Dendritic cell treated with granulocyte-macrophage colony-stimulating factor and Interleukin-4, amounts not matched to agents 40 ng/mL and 50 ng/mL, for 4 days (primary cell): ENCODE measurements around the gene MEGF11.
"Not testable (repeated sequence)": the region's sequence is repeated elsewhere in the genome, so short reads cannot be mapped to it uniquely, and the experiment has no call there.

ENCODE experiments used
- H3K27ac Mint-ChIP-seq: one replicate; pipeline ENCODE4 v1.8.0; 2022; ENCODE audit warnings: mild to moderate bottlenecking, mixed read lengths
- H3K27me3 Mint-ChIP-seq: one replicate; pipeline ENCODE4 v1.8.0; 2022; ENCODE audit warnings: mild to moderate bottlenecking, mixed read lengths
- H3K36me3 Mint-ChIP-seq: one replicate; pipeline ENCODE4 v1.8.0; 2022; ENCODE audit warnings: low read depth, mixed read lengths
- H3K4me1 Mint-ChIP-seq: one replicate; pipeline ENCODE4 v1.8.0; 2022; ENCODE audit warnings: low read depth, mixed read lengths
- H3K4me3 Mint-ChIP-seq: one replicate; pipeline ENCODE4 v1.8.0; 2022; ENCODE audit warnings: mild to moderate bottlenecking, moderate library complexity, mixed read lengths
- H3K9me3 Mint-ChIP-seq: one replicate; pipeline ENCODE4 v1.8.0; 2022; ENCODE audit warnings: mixed read lengths
- intact Hi-C: fragments of 100-400 bp; cut with micrococcal nuclease; formaldehyde crosslinking; loops from one replicate; pipeline ENCODE4 v1.15.0; 2022

The MEGF11 gene

GRCh38 chr15:65901336-65901735 is 352.2 kb downstream of the MEGF11 start:
- Mint-ChIP-seq H3K27me3 (no peaks in the 10 kb centered on the region), H3K4me1 (peaks cover 46% of the 10 kb centered on the region), H3K4me3 (no peak overlapping the region), H3K36me3 (peaks cover 40% of the 10 kb centered on the region), H3K27ac (no peak overlapping the region), H3K9me3 (no peaks in the 10 kb centered on the region)
- intact Hi-C loops = no loop called here

- intact Hi-C loops = no loop called here
- Mint-ChIP-seq H3K27me3 (no peaks in the 10 kb centered on the region), H3K4me1 (peaks cover 54% of the 10 kb centered on the region), H3K9me3 (no peaks in the 10 kb centered on the region), H3K36me3 (peaks cover 32% of the 10 kb centered on the region), H3K4me3 (no peak overlapping the region), H3K27ac (peak overlapping the region; percentile 41)
These were observed 353.1 kb downstream of the MEGF11 start for GRCh38 chr15:65900488-65900887.

GRCh38 chr15:65896236-65896635 is 357.3 kb downstream of the MEGF11 start:
- Mint-ChIP-seq H3K36me3 (peaks cover 42% of the 10 kb centered on the region), H3K27me3 (no peaks in the 10 kb centered on the region), H3K4me1 (peaks cover 32% of the 10 kb centered on the region), H3K27ac (no peak overlapping the region), H3K9me3 (no peaks in the 10 kb centered on the region), H3K4me3 (no peak overlapping the region)
- intact Hi-C loops = no loop called here

- intact Hi-C loops = no loop called here
- Mint-ChIP-seq H3K27me3 (no peaks in the 10 kb centered on the region), H3K27ac (no peak overlapping the region), H3K4me3 (no peak overlapping the region), H3K9me3 (no peaks in the 10 kb centered on the region), H3K4me1 (peaks cover 13% of the 10 kb centered on the region), H3K36me3 (peaks cover 51% of the 10 kb centered on the region)
These were observed 360.5 kb downstream of the MEGF11 start for GRCh38 chr15:65893060-65893459.

GRCh38 chr15:65888981-65889380 is 364.6 kb downstream of the MEGF11 start:
- Mint-ChIP-seq H3K9me3 (no peaks in the 10 kb centered on the region), H3K27ac (no peak overlapping the region), H3K27me3 (no peaks in the 10 kb centered on the region), H3K4me3 (no peak overlapping the region), H3K36me3 (peaks cover 61% of the 10 kb centered on the region), H3K4me1 (peaks cover 11% of the 10 kb centered on the region)
- intact Hi-C loops = no loop called here

GRCh38 chr15:65887565-65887964 is 366.0 kb downstream of the MEGF11 start:
- H3K36me3 Mint-ChIP-seq = peaks cover 70% of the 10 kb centered on the region
- H3K27ac Mint-ChIP-seq = no peak overlapping the region
- intact Hi-C loops = no loop called here
- H3K4me1 Mint-ChIP-seq = peaks cover 22% of the 10 kb centered on the region
- no peak overlapping the region for H3K4me3 Mint-ChIP-seq
- H3K27me3 Mint-ChIP-seq = no peaks in the 10 kb centered on the region
- no peaks in the 10 kb centered on the region for H3K9me3 Mint-ChIP-seq

GRCh38 chr15:65885668-65886218 is 367.8 kb downstream of the MEGF11 start:
- Mint-ChIP-seq H3K4me3 (no peak overlapping the region), H3K36me3 (peaks cover 65% of the 10 kb centered on the region), H3K27me3 (no peaks in the 10 kb centered on the region), H3K9me3 (no peaks in the 10 kb centered on the region), H3K27ac (no peak overlapping the region), H3K4me1 (peaks cover 22% of the 10 kb centered on the region)
- intact Hi-C loops = no loop called here

GRCh38 chr15:65884511-65884910 is 369.0 kb downstream of the MEGF11 start:
- Mint-ChIP-seq H3K4me1 (peaks cover 22% of the 10 kb centered on the region), H3K36me3 (peaks cover 69% of the 10 kb centered on the region), H3K27me3 (no peaks in the 10 kb centered on the region), H3K9me3 (no peaks in the 10 kb centered on the region), H3K27ac (peak overlapping the region; percentile 65), H3K4me3 (no peak overlapping the region)
- intact Hi-C loops = no loop called here

- H3K9me3 Mint-ChIP-seq = no peaks in the 10 kb centered on the region
- no peaks in the 10 kb centered on the region for H3K27me3 Mint-ChIP-seq
- peak overlapping the region; percentile 65 for H3K27ac Mint-ChIP-seq
- intact Hi-C loops = no loop called here
- H3K4me1 Mint-ChIP-seq = peaks cover 22% of the 10 kb centered on the region
- H3K4me3 Mint-ChIP-seq = no peak overlapping the region
- H3K36me3 Mint-ChIP-seq = peaks cover 73% of the 10 kb centered on the region
These were observed 370.0 kb downstream of the MEGF11 start for GRCh38 chr15:65883571-65883970.

- H3K27me3 Mint-ChIP-seq = no peaks in the 10 kb centered on the region
- H3K4me1 Mint-ChIP-seq = peaks cover 22% of the 10 kb centered on the region
- no peak overlapping the region for H3K27ac Mint-ChIP-seq
- no peak overlapping the region for H3K4me3 Mint-ChIP-seq
- no peaks in the 10 kb centered on the region for H3K9me3 Mint-ChIP-seq
- H3K36me3 Mint-ChIP-seq = peaks cover 73% of the 10 kb centered on the region
- intact Hi-C loops = no loop called here
These were observed 371.6 kb downstream of the MEGF11 start for GRCh38 chr15:65881766-65882434.

- intact Hi-C loops = no loop called here
These were observed 375.8 kb downstream of the MEGF11 start for GRCh38 chr15:65877749-65878148.

GRCh38 chr15:65875458-65875857 is 378.1 kb downstream of the MEGF11 start:
- Mint-ChIP-seq H3K4me1 (peaks cover 16% of the 10 kb centered on the region), H3K27ac (no peak overlapping the region), H3K4me3 (no peak overlapping the region), H3K27me3 (no peaks in the 10 kb centered on the region), H3K9me3 (no peaks in the 10 kb centered on the region), H3K36me3 (peaks cover 47% of the 10 kb centered on the region)
- intact Hi-C loops = no loop called here

More at GRCh38 chr15:65877749-65878148, 375.8 kb downstream of the MEGF11 start:
- Mint-ChIP-seq H3K9me3 (no peaks in the 10 kb centered on the region), H3K4me1 (peaks cover 3% of the 10 kb centered on the region), H3K4me3 (no peak overlapping the region), H3K27ac (no peak overlapping the region), H3K36me3 (peaks cover 56% of the 10 kb centered on the region), H3K27me3 (no peaks in the 10 kb centered on the region)

GRCh38 chr15:65873256-65873655 is 380.3 kb downstream of the MEGF11 start:
- intact Hi-C loops = no loop called here
- H3K4me3 Mint-ChIP-seq = no peak overlapping the region
- H3K27ac Mint-ChIP-seq = no peak overlapping the region
- H3K36me3 Mint-ChIP-seq = peaks cover 42% of the 10 kb centered on the region
- H3K27me3 Mint-ChIP-seq = no peaks in the 10 kb centered on the region
- H3K9me3 Mint-ChIP-seq = no peaks in the 10 kb centered on the region
- H3K4me1 Mint-ChIP-seq = peaks cover 23% of the 10 kb centered on the region

GRCh38 chr15:65872596-65872995 is 381.0 kb downstream of the MEGF11 start:
- H3K4me3 Mint-ChIP-seq, intact Hi-C loops, H3K9me3 Mint-ChIP-seq, H3K27me3 Mint-ChIP-seq, H3K27ac Mint-ChIP-seq: not testable (repeated sequence)
- peaks cover 35% of the 10 kb centered on the region for H3K36me3 Mint-ChIP-seq
- H3K4me1 Mint-ChIP-seq = peaks cover 24% of the 10 kb centered on the region

GRCh38 chr15:65871886-65872285 is 381.7 kb downstream of the MEGF11 start:
- Mint-ChIP-seq H3K4me1 (peaks cover 24% of the 10 kb centered on the region), H3K36me3 (peaks cover 28% of the 10 kb centered on the region)
- not testable (repeated sequence) for H3K4me3 Mint-ChIP-seq, H3K27ac Mint-ChIP-seq, H3K9me3 Mint-ChIP-seq, H3K27me3 Mint-ChIP-seq
- intact Hi-C loops = loop anchor here (2.0 kb wide), 1 partner anchor 27 kb away; no protein-coding TSS in a partner anchor
